NCI-H128 (cell line): ENCODE measurements around the gene EDN2.

Experiments used
- DNase-seq: peaks from one replicate; lab custom pipeline; 2025; ENCODE audit not compliant: unreplicated experiment; lab: John Stamatoyannopoulos, UW

EDN2 gene

DNA sequence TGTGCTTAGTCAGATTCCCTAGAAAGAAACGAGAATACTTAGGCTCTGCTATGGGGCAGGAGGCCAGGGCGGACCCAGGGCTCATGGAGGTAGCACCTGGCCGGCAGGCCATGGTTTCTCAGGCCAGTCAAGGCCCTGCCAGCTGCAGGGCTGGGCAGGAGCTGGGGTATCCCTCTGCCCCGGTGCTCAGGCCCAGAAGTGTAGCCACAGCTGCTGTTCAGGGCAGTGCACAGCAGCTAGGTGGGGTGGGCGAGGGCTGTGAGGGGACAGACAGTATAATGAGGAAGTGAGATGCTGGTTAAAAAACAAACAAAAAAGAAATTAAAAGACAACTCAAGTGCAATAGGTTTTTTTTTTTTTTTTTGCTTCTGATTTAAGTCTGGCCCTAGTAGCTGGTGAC lies 34.0 kb upstream of the EDN2 start:
- DNase-seq: no peak

DNA sequence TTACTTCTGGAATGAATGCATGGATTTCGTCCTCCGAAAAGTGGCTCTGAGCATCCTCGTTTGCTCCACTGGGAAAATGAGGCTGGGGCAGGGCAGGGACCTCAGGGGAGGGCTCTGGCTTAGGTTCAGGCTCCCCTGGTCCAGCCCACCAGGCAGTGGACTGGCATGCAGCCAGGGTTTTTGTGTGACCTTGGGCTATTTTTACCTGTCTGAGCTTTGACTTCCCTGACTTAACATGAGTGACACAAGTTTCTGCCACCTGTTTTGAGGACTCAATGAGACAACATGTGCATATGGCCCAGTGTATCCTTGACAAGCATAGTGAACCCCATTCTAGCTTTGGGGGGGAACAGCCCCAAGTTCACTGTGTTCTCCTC lies 32.6 kb upstream of the EDN2 start:
- DNase-seq: no peak

DNA sequence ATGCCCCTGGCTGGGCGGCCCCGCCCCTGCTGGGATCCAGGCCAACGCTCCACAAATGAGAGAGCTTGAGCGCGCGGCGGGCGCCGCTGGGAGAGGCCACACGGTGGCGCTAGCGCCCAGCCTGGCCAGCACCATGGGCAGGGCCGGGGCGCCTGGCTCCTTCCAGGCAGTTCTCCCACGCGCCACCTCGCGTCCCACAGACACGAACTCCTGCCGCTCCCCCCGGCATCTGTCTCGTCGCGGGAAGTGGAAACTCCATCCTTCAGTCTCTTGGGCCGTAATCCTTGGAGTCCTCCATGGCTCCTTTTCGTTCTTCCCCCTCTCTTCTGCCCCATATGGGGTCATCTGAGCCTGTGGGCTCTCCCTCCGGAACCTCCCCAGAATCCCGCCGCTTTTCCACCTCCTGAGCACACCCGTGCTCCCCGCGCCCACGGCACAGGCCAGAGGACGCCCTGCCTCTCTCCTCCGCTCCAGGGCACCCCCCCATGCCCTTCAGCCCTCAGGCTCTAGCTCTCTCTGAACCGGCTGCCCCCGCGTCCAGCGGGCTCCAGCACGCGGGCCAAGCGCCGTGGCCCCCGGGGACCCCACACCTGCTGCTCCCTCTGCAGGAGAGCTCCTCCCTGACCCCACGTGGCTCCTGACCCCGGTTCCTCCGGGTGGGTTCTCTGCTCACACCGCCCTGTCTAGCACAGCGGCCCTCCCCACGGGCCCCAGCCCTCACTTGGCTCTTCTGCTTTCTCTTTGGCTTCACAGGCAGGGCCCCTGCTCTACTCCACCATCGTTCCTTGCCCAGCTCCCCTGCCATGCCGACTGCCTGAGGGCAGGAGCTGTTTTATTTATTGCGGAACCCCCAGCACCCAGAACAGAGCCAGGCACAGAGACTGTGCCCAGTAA lies 31.9 kb upstream of the EDN2 start:
- peak; percentile 85 for DNase-seq

DNA sequence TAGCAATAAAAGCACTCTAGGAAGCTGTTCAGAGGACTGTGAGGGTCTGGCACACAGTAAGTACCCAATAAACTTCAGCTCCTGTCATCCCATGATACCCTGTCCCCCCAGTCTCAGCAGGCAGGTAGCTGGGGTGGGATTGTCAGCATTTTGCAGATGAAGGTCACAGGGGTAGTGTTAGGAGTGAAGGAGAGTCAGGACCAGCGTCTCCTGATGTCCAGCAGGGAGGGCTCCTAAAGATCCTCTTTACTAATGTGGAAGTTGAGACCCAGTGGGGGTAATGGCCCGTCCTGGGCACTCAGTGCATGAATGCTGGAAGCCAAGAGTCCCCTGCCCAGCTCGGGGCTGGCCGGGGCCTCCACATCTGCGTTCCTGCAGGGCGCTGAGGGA lies 31.3 kb upstream of the EDN2 start:
- no peak for DNase-seq

DNA sequence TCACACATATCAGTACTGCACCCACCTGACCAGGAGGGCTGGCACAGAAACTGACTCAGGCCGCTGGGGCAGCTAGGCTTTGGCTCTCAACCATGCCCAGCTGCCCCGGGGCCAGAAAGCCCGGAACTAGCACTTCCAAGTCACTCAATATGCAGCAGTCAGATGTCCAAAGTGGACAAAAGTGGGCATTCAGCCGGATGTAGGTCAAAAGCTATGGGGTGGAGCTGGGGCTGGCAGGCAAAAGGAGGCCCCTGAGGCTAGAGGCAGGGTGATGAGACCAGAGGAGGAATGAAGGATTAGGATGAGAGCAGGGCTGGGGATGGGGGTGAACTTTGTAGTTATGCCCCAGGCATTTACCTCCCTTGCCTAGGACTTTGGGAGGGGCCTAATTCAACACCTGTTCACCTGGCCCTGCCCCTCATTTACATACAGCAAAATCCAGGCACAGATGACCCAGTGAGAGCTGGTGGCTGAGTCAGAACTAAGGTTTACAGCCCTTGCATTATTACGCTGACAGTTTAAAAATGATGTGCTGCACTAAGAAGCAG lies 30.7 kb upstream of the EDN2 start:
- DNase-seq: no peak

DNA sequence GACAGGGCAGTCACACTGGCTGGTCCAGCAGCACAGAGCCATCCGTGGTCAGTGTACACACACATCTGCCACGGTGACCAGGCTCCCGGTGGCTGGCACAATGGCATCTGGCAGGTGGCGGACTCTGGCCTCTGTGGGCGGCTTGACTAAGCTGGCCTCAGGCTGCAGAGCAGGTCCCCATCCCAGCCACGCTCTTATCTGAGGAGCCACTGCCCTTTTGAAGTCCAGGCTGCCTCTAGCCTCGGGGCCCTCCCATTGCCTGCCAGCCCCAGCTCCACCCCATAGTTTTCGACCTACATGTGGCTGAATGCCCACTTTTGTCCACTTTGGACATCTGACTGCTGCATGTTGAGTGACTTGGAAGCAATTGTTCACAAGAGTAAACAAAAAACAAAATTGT lies 29.9 kb upstream of the EDN2 start:
- no peak for DNase-seq

DNA sequence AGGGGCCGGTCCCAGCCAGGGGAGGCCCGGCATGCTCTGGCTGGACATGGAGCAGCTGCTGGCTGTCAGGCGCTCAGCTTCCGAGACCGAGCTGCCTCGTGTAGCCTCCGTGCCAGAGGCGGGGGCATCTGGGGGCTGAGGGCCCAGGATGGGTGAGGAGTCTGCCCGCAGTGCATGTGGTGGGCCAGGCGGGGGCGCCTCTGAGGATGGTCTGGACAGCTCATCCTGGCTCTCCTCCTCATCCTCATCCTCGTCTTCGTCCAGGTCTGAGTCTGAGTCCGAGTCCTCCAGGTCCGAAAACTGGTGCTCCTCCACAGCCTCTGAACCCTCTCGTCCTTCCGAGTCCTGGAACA lies 28.9 kb upstream of the EDN2 start:
- DNase-seq: no peak

DNA sequence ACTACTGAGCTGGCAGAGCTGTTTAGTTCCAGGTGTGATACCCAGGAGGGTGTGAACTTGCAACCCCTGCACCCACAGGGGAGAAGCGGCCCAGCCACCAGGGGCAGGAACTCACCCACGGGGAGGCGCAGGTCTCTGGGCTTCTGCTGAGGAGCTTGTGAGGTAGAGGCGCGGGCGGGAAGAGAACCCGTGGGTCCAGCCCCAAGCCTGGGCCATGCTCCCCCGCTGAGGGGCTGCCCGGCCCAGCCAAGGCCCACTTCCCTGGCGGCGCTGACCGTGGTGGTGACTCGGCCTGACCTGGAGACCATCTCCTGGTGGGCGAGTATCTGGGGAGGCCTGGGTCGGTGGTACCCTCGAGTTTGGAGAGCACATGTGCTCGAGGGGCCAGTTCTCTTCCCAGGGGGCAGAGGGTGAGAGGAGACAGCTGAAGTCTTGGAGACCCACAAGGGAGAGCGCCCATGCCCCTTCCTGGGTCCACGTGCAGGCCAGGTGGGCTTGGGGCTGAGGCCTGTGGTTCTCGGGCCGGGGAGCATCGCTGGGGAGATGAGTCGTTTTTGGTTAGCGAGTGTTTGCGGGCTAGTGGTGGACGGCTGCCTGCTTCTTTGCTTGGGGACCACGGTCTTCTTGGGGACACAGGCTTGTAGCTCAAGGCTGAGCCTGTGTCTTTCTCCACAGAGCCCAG lies 28.4 kb upstream of the EDN2 start:
- DNase-seq: no peak

DNA sequence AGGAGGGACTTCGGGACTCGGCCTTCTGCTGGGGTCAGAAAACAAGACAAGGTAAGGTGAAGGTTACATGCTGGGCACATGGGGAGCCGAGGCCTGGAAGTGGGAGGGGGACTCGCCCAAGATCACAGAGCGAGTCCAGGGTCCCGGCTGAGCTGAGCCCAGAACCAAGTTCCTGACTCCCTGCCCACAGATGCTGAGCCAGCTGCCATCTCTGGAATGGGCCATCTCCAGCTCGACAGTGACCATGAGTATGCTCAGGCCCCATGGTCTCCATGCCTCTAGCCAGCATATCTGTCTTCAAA lies 26.7 kb upstream of the EDN2 start:
- no peak for DNase-seq

DNA sequence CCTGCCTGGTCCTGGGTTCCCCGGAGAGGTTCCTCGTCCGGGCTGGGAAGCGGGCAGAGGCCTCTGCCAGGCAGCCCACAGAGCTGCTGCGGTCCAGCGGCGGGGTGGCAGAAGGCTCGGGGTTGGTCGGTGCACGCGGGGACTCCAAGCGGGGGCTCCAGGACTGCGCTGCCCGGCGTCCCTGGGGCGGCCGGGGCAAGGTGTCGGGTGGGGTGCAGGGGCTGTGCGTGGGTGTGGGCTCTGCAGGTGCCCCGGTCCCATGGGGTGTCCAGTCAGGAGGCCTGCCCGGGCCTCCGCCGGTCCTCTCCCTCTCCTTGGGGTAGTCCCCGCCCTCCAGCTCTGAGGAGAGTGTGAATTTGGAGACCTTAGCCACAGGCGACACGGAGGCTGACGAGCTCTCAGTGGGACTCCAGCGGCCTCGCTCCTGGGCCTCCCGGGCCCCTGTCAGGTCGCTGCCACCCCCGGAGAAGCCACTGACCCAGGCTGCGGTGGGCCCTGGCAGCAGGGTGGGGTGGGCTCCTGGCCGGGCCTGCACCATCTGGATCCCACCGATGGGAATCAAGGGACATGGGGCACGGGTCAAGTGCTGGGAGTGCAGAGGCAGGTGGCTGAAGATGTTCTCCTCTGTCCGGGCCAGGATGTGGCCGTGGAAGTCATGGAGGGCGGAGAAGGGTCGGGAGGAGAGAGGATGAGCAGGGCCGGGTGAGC lies 26.2 kb upstream of the EDN2 start:
- no peak for DNase-seq

DNA sequence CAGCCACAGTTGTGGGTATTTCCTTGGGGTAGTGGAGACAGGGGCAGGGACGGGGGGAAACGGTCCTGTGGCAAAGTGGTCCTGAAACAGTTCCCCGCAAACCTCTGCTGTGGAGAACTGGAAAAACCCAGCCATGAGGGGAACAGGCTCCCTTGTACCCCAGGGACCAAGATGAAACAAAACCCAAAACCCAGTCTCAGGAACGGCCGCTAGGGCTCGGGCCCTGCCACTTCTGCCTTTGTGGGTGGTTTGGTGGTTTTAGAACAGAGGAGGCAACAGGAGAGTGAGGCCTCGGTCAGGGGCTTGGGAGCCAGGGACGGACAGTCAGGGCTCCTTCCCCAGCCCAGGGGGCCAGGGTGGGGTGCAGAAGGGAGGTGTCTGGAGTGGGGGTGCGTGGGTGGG lies 24.8 kb upstream of the EDN2 start:
- DNase-seq: no peak

DNA sequence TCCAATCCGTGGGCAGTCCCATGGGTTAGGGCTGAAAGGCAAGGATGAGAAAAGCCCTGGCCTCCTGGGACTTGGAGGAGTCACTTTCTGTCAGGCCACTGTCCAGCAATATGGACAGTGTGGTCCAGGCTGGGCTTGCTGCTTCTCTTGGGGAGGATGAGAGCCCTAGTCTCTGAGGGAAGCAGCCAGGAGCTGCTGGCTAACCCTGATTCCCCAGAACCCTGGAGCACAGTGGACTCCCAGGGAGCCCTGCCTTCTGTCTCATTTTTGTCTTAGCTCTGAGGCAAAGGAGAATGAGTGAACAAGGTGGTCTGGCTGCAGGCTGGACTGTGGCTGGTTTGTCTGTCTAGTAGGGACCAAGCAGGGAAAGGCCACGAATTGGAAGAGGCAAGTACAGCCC lies 23.8 kb upstream of the EDN2 start:
- DNase-seq: no peak

DNA sequence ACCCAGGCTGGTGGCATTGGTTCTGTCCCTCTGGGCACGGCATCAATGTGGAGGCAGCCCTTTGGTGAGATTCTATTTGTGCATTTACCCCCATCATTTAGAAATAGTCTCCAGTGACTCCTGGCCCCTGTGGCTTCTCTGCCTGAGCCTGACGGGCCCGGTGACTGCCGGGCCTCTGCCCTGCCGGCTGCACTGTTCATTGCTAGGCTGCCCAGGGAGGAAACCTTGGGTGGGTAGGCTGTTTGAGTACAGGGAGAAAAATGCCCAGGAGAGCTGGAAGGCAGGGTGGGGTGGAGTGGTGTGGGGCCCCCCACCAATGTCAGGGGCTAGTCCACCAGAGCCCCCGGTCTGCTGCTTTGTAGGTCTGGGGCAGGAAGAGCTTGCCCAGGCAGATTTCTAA lies 23.4 kb upstream of the EDN2 start:
- DNase-seq: no peak

DNA sequence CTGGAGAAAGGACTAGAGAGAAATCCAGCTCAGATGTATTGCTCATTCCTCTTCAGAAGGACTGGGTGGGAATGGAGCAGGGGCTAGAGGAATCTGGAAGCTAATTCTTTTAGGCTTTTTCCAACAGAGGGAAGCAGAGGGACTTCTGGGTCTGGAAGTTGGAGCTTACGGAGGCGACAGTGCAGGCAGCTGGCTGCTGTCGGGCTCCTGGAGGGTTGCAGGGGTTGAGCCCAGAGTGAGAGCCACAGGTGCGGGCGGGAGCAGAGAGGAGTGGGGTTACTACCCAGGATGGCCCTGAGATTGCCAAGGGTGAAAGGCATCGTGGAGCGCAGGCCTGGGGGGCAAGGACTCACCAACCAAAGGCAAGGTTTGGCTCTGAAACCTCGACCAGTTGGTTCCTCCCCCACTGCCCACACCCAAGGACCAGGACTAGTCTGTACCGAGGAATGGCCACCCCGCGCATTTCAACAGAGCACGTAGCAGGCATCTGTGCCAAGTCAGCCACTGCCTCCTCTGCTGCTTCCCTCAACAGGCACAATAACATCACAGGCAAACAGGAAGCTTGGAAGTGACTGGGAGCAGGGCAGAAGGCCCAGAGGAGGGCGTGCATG lies 22.7 kb upstream of the EDN2 start:
- no peak for DNase-seq

DNA sequence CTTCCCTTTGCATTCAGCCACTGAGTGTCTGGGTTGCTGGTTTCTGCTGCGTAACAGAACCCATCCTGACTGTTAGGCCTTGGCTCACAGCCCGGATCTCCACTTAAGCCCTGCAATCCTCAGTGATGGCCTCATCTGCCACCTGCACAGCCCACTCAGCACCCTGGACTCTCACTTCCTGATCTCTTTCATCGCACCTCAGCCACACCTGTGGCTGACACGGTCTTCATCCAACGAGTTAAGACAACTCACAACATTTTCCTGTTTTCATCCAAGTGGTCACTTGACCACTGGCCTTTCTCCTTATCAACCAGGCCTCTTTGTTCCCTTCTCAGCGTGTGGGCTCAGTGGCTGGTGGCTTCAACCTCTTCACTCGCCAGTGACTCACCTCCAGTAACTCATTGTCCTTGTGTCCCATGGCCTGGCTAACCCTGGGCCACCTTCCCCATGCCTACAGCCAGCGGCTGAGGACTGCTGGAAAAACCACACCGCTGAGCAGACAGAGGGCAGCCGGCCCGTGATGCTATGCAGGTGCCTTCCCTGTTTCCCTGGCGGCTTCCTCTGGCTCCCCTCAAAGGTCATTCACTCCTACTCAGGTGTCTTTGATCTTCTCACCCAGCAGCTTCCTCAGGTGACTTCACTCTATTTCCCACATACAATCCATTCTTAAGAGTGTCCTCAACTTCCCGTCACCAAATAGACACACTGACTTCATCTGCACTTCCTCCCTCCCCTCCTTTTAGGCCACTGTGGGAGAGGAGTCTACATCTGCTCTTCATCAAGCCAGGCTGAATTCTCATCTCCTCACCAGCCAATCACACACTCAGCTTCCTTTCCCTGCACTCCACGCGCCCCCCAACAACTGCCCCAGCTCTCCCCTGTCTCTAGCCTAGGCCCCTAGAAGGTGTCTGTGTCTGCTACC lies 19.9 kb upstream of the EDN2 start:
- no peak for DNase-seq

DNA sequence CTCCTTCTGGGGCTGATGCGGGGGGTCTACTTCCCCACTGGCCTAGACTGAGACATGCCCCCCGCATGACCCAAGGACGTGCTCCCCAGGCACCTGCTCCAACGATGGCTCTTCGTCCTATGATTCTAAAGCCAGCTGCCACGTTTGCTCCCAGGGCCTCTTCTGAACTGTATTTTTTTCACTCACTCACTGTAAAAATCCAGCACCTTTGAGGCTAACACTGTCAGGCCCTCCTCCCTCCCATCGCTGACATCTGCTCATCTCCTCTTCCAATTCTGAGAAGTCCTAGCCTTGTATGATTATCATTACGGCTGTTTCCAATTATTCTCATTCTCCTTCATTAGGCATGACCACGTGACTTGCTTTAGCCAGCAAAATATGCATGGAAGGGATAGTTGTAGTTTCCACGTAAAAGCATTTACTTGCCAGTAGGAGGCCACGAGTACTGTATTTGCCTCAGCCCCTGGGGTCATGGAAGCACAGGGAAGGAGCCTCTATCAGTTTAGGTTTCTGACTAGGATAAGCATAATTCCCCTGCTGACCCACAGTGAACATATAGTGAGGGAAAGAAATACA lies 19.1 kb upstream of the EDN2 start:
- DNase-seq: no peak

DNA sequence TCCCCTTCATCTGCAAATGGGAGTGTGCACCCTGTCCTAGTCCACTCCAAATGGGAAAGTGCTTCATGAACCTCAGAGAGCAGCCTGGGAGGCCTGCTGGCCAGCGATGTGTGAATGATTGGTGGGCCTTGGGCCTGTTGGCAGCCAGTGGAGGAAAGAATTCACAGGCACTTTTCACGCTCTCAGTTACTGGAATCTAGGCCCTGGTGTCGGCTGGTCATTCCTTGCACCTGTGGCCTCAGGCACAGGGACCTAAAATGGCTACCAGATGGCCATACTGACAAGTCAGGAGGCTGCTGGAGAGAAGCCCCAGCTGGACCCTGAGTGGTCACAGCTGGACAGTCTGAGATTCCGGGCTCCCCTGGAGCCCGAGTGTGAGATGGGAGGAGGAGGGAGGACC lies 18.4 kb upstream of the EDN2 start:
- no peak for DNase-seq

DNA sequence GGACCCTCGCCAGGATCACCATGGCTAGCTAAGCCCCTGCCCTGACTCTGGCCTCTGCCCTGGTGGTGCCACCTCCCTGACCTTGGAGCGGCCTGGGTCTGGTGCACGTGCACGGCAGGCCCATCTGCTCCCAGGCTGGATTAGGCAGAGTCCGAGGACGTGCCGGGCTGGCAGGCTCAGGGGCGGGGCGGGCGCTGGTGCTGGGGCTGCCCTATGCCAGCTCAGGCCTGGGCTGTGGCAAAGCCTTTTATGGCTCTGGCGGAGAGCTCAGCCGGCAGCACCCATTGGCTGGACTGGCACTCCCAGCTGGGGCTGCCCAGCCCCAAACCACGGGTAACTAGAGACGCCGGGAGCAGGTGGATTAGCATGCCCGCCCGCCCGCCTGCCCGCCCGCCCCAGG lies 17.1 kb upstream of the EDN2 start:
- no peak for DNase-seq

DNA sequence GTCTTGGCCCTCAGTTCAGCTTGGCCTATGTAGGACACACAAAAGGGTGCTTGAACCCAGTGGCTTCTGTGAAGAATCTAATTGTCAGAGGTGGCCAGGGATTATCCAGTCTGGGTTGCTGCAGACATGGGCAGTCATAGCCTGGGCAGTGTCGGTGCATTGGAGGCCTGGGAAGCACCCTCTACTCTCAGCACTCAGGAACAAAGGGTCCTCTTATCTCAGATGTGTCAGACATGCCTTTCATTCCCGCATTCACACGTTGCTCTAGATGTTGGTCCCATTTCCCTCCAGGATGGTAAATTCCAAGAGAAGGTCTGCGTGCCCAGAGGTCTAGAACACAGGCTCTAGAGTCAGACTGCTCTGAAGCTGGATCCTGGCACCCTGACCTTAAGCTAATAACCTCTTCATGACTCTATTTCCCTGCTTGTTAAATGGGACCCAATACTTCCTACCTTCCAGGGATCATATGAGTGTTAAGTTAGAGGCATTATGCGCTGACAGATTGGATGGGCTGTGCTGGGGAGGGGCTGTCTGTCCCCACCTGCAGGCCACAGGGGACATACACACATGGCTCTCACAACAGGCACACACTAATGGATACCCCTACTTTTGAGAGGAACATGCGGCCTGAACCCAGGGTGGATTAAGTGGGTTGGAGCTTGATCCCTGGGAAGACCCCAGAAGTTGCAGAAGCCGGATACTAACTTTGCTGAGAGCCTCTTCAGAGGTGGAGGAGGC lies 16.5 kb upstream of the EDN2 start:
- no peak for DNase-seq

DNA sequence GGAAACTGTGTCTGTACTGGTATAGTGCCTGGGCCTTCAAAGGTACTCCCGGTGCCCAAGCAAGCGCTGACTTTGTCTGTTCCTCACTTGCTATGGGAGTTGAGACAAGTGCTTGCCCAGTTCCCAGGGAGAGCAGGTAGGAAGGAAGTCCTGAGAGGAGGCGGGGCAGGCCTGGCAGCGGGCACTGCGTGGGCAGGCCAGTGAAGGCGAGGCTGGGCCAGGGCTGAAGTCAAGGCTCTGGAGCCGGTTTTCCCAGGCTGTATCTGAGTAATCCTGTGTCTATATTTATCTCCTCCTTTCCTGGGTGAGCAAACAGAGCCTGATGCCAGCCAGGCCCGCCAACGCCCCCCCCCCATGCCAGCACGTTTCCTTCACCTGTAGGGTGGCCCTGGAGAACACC lies 15.9 kb upstream of the EDN2 start:
- no peak for DNase-seq
